Lower leg skin (tissue), 3 donors: ENCODE measurements around the gene CEP131.

ENCODE experiments used
- POLR2A ChIP-seq, 2 donors: fragments of 450-650 bp; IDR thresholded peaks; one replicate each; pipeline ENCODE4 v1.6.1; 2016 to 2017; ENCODE audit warnings: antibody characterized with exemption in 2 of 2, mild to moderate bottlenecking in 1 of 2, moderate library complexity in 1 of 2
- TF ChIP-seq, protein P1 (sequence below), 3 donors: fragments of 450-650 bp; IDR thresholded peaks; one replicate each; pipeline ENCODE4 v1.5.1; 2016; ENCODE audit warnings: antibody characterized with exemption in 3 of 3, mild to moderate bottlenecking in 3 of 3, moderate library complexity in 2 of 3

DNA sequence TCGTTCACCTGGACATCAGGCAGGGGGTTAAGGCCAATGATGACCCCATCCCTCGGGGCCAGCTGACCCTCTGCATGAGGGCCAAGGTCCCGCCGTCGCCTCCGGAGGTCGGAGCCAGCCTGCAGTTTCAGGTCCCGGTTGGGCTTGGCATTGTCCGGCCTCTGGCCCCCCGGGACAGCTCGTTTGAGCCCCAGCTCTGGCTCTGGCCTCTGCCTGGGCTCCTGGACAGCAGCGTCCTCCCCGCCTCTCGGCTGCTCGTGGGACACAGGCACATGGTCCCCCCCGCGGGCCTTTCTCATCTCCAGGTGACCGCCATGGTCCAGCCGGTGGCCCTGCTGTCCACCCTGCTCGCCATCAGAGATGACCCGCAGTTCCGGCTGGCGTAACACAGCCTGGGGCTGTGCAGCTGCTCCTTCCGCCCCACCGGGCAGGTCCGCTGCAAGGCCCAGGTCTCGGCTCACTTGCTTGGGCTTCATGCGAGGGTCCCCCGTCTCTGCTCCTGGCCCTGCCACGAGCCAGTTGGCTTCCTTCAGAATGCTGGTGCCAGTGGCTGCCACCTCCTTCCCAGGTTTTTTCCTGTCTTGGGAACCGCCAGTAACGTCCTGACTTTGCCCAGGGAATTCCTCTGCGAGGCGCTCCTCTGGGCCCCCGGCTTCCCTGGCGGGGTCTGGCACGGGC, 23.0 kb upstream of the CEP131 start:
- TF ChIP-seq, protein P1, sequence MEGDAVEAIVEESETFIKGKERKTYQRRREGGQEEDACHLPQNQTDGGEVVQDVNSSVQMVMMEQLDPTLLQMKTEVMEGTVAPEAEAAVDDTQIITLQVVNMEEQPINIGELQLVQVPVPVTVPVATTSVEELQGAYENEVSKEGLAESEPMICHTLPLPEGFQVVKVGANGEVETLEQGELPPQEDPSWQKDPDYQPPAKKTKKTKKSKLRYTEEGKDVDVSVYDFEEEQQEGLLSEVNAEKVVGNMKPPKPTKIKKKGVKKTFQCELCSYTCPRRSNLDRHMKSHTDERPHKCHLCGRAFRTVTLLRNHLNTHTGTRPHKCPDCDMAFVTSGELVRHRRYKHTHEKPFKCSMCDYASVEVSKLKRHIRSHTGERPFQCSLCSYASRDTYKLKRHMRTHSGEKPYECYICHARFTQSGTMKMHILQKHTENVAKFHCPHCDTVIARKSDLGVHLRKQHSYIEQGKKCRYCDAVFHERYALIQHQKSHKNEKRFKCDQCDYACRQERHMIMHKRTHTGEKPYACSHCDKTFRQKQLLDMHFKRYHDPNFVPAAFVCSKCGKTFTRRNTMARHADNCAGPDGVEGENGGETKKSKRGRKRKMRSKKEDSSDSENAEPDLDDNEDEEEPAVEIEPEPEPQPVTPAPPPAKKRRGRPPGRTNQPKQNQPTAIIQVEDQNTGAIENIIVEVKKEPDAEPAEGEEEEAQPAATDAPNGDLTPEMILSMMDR (IDR thresholded peaks at IDR 0.05), result no peak
- TF ChIP-seq POLR2A (IDR thresholded peaks at IDR 0.05), result no peak
